AG10803 (cell line): Measurements from ENCODE around the gene GIMAP6.
"Not testable (repeated sequence)": the region's sequence is repeated elsewhere in the genome, so short reads cannot be mapped to it uniquely, and the experiment has no call there.

Experiments used
- DNase-seq: peaks from one replicate; pipeline ENCODE4 v3.0.0; 2010; ENCODE audit warnings: low read depth
- H3K4me3 ChIP-seq: 2 replicates; pipeline ENCODE4 v1.5.1; 2011; ENCODE audit warnings: mild to moderate bottlenecking, low read length, control low read depth
- TF ChIP-seq, protein P1 (sequence below): conservative IDR thresholded peaks from 2 replicates; pipeline ENCODE4 v1.5.1; 2011; ENCODE audit warnings: mild to moderate bottlenecking, low read length, control low read depth, inconsistent platforms

Gene GIMAP6

DNA sequence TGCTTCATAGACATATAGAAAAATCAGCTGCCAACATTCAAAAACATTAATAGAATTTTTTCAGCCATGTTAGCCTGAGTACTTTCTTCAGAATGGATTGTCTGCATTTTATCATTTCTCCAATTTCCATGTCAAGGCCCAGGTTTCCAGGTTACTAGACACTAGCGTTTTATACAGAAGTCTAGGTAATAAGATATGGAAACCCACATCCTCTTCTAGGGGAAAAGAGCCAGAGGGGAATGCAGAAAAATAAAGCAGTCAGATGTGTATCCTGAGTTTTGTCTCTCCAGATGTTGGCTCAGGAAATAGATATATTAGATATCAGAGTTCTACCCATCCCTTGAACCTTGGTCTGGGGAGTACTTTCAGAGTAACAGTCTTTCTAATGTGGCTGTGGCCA is 44.6 kb downstream of the GIMAP6 start:
- TF ChIP-seq, protein P1, sequence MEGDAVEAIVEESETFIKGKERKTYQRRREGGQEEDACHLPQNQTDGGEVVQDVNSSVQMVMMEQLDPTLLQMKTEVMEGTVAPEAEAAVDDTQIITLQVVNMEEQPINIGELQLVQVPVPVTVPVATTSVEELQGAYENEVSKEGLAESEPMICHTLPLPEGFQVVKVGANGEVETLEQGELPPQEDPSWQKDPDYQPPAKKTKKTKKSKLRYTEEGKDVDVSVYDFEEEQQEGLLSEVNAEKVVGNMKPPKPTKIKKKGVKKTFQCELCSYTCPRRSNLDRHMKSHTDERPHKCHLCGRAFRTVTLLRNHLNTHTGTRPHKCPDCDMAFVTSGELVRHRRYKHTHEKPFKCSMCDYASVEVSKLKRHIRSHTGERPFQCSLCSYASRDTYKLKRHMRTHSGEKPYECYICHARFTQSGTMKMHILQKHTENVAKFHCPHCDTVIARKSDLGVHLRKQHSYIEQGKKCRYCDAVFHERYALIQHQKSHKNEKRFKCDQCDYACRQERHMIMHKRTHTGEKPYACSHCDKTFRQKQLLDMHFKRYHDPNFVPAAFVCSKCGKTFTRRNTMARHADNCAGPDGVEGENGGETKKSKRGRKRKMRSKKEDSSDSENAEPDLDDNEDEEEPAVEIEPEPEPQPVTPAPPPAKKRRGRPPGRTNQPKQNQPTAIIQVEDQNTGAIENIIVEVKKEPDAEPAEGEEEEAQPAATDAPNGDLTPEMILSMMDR, result no peak
- no peak for DNase-seq
- no peak overlapping the region for H3K4me3 ChIP-seq

DNA sequence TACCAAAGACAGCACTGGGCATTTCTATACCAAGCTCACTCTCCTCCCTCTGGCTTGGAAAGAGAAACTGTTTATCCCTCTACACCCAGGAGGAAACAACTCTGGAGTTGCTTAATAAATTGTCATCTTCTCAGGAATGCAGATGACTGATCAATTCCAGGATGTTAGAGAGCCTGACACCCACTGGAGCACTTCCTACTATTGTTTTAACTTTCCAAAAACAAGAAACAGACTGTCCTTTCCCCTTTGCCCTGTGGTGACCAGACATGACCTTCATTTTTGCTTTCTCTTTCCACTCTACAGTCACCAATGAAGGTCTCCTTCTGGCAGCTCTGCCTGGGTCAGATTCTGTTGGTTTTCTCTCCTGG is 45.4 kb downstream of the GIMAP6 start:
- H3K4me3 ChIP-seq, result no peak overlapping the region
- no peak for DNase-seq
- TF ChIP-seq, protein P1, result no peak

DNA sequence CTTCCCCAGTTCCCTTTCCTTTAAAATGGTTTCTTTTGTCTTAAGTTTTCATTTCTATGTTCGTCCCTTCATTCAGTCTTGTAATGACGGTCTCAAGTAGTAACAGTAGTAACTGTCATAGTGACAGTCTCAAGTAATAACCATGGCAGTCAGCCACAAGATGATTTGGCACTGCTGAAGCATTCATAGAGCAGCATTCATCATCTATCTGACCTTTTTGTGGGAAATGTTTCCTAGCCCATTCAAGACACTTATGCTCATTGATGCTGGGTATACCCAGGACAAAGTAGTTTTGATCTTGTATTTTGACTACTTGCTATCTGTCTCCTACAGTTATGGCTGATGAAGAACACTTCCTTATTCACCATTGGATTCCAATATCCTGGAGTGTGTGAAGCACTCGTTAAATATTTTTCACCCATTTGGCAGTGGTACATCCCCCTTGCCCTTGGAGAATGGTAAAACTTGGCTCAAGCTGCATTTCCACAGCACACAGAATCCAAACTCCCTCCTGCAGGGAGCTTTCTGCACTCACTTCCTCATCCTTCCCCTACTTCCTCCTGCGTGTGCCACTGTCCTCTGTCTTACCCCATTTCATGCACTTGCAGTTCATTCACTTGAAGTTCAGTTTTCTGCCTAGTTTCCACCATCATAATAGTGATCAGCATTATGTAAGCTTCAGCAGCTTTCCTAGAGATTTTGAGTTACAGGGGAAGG is 46.0 kb downstream of the GIMAP6 start:
- TF ChIP-seq, protein P1, result no peak
- H3K4me3 ChIP-seq, result no peak overlapping the region
- DNase-seq, result no peak

DNA sequence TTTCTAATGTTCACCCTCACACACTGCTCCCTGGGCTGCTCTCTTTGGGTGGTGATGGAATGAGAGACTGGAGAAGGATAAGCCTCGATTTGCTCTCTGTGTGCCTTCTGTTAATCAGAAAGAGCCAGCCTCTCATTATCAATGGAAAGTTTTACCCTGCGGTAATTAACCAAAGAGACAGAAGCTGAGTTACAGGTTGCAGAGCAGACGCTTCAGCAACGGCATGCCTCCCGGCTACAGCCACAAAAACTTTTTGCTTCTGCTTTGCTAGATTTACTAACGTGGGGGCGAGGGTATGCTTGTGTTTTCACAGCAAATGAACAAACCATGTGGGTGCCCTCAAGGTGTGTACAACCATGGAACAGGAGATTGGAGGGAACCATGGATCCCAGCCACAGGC is 47.0 kb downstream of the GIMAP6 start:
- H3K4me3 ChIP-seq, result no peak overlapping the region
- DNase-seq, result no peak
- TF ChIP-seq, protein P1, result no peak

DNA sequence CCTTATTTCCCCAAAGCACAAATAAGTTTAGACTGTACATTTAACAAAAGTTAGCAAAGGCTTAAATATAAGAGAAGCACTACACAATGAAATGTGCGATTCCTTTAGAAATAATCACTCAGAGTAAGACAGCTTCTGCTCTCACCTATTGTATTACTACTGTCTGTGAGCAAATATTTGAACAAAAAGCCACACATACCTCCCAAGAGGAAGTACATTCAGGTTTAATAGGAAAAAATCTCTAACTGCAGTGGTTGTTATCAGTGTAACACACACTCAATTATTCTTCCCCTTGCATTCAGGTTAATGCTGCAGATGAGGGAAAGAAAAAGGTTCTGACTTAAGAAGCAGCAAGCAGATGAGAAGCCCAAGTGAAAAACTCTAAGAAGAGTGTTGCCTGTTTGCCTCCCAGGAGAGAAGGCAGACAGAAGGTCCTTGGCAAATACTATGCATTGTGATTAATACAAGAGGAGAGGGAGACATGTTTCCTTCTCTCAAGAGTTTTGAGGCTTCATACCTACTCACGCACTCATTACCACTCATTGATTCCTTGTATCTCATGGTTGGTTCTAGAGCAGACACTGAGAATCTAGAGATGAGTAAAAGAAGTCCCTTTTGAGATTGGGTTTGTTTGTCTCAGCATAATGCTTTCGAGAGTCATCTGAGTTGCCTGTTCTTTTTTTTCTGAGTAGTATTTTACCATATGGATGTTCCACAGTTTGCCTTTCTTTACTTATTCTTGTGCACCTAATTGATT is 51.4 kb downstream of the GIMAP6 start:
- no peak for DNase-seq
- TF ChIP-seq, protein P1, result no peak
- no peak overlapping the region for H3K4me3 ChIP-seq

DNA sequence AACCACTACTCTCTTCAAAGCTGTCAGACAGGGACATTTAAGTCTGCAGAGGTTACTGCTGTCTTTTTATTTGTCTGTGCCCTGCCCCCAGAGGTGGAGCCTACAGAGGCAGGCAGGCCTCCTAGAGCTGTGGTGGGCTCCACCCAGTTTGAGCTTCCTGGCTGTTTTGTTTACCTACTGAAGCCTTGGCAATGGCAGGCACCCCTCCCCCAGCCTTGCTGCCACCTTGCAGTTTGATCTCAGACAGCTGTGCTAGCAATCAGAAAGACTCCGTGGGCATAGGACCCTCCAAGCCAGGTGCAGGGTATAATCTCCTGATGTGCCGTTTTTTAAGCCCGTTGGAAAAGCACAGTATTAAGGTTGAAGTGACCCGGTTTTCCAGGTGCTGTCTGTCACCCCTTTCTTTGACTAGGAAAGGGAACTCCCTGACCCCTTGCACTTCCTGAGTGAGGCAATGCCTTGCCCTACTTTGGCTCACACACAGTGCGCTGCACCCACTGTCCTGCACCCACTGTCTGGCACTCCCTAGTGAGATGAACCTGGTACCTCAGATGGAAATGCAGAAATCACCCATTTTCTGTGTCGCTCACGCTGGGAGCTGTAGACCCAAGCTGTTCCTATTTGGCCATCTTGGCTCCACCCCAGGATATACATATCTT is 52.1 kb downstream of the GIMAP6 start:
- H3K4me3 ChIP-seq, DNase-seq: not testable (repeated sequence)
